CD4-positive, alpha-beta T cell treated with Interleukin-17A for 4 hours (primary cell): Measurements from ENCODE around the gene MARK4.

Experiments used
- DNase-seq: peaks from one replicate; pipeline ENCODE4 v3.0.0-alpha.2; 2020; ENCODE audit warnings: mixed read lengths

The MARK4 gene

DNA sequence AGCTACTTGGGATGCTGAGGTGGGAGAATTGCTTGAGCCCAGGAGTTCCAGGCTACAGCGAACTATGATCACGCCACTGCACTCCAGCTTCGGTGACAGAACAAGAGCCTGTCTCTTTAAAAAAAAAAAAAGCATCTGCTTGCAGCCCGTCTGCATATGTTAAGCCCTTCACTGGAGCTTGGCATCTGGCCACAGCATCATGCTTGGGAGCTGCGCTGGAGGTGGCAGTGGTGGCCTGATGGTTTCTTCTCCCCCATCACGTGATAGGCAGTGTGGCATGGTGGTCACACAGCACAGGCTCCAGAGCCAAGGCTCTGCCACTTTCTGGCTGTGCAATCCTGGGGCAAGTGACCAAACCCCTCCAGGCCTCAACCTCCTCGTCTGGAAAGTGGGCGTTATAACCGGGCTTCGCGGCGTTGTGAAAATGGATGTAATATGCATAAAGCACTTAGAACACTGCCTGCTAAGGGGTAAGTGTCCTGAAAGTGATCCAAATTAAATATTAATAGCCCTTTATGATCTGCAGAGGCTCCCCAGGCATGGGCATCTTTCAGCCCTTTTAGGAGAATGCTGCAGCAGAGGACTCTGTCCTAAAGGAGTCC lies 24.4 kb downstream of the MARK4 start:
- no peak for DNase-seq

DNA sequence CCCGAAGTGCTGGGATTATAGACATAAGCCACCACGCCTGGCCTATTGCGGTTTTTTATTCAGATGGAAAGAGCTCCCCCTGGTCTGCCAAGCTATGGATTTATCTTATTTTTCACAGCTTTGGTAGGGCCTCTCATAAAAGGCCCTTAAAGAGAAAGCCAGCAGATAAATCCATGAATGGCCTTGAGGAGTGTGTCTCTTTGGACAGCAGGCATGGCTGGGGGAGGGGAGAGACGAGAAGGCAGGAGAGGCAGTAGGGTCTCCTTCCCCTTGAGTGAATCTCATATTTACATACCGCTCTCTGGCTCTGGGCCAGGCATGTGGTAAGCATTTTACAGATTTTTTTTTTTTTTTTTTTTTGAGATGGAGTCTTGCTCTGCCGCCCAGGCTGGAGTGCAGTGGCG lies 25.2 kb downstream of the MARK4 start:
- no peak for DNase-seq

DNA sequence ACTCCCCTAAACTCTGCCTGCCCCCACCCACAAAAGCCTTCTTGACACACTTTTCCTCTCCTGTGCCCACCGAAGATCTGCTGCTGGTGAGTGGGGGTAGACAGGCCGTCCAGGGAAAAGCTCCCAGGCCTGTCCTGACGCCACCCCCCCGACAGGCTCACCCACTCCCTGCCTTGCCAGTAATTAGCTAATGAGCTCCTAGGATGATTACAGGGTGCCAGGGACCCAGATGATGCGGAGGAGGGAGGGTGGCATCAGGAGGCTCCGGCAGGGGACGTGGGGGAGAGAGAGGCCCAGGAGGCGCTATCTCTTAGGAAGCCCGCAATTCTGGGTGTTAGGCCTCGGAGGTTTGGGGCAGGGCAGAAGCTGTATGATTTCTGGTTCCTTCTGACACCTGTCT lies 27.0 kb downstream of the MARK4 start:
- DNase-seq = no peak

DNA sequence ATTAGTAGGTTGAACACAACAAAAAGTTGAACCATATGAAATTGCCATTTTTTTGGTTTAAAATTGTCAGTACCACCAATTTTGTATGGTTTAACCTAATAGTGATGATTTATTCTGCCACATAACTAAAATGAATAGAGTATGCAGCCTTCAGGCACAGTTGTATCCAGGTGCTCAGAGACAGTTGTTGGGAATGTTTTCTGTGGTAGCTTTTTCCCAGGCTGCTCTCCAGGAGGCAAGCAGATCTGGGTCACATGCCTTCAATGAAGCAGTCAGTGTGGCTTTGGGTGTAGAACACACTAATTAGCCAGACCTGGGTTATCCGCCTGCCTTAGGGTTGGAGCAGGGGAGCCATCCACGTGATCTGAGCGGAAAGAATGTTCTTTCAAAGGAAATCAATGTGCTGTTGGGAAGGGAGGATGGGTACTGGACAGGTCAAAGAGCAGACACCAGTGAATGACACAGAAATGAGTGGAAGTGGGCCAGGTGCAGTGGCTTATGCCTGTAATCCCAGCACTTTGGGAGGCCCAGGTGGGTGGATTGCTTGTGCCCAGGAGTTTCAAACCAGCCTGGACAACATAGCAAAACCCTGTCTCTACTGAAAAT lies 28.6 kb downstream of the MARK4 start:
- DNase-seq = no peak

DNA sequence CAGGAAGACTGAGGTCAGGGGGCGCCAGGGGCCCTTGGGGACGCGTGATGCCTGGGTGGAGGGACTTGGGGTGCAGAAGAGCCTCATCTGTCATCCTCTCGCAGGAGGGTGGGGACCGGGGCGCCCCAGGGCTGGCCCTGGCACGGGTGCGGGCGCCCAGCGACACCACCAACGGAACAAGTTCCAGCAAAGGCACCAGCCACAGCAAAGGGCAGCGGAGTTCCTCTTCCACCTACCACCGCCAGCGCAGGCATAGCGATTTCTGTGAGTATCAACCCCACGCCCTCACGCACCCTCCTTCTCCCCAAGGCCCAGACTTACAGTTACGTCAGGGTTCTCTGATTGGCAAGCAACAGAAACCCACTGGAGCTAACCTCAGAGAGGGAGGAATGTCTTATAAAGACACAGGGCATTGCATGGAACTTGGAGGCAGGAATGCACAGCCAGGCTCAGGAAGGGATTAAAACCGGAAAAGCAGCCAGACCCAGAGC lies 29.4 kb downstream of the MARK4 start:
- DNase-seq = no peak

DNA sequence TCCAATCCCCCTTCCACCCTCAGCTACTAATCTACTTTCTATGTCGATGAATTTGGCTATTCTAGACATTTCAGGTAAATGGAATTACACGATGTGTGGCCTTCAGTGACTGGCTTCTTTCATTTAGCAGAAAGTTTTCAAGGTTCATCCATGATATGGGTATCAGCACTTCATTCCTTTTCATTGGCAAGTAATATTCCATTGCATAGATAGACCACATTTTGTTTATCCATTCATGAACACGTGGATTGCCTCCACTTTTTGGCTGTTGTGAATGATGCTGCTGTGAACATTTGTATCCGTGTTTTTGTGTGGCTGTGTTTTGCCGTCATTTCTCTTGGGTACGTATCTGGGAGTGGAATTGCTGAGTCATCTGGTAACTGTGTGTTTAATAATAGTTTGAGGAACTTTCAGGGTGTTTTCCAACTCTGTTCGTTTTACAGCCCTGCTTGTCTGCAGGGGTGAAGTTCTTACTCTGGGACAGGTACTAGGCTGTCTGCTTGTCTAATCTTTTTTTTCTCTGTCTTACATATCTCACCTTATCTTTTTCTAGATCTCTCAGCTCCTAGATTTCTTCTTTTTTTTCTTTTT lies 32.5 kb downstream of the MARK4 start:
- no peak for DNase-seq

DNA sequence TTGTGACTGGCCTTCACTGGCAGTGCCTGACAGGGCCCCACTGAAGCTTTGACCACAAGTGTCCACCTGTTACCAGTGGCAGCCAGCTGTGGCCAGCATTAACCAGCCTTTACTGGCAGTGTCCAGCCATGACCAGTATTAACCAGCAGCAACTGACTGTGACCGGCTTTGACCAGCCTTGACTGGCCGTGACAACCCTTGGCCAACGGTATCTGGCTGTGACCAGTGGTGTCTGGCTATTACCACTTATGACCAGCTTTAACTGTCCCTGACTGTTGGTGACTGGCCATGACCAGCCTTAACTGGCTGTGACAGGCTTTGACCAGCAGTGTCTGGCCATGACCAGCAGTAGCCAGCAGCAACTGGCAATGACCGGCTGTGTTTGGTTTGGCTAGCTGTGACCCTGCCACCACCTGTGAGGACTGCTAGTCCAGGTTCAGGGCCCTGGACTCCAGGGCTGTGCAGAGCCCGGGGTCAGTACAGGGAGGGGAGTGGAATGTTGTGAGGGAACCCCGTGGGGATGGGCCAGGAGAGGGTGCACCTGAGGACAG lies 39.4 kb downstream of the MARK4 start:
- DNase-seq = no peak

DNA sequence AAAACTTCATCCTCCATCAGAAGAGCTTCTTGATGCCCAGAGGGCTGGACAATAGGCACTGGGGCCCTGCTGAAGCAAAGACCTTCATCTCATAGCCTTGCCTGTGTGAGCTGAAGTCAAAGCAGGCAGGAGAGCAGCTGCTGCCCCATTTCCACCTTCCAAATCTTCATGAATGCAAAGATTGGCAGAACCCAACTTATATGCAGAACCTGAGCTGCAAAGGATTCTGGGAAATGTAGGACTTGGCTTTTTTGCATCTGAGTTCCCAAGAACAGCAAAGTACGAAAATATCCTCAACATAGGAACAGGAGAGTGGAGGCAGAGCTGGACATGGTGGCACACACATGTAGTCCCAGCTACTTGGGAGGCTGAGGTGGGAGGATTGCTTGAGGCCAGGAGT lies 40.8 kb downstream of the MARK4 start:
- no peak for DNase-seq

DNA sequence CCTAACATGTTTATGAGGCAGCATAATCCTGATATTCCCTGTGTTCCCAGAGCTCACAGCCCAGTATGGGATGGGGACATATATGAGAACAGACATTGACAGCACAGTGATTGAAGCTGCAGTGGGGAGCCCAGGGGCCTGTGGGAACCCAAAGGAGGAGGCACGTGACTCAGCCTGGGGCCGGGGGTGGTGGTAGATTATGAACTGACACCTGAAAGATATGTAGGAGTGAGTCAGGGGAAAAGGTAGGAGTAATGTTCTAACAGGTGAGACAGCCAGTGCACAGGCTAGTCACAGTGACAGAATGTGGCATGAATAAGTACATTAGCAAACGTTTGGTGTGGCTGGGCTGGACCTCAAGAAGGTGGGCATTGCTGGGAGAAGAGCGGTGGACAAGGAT lies 42.6 kb downstream of the MARK4 start:
- DNase-seq = no peak

DNA sequence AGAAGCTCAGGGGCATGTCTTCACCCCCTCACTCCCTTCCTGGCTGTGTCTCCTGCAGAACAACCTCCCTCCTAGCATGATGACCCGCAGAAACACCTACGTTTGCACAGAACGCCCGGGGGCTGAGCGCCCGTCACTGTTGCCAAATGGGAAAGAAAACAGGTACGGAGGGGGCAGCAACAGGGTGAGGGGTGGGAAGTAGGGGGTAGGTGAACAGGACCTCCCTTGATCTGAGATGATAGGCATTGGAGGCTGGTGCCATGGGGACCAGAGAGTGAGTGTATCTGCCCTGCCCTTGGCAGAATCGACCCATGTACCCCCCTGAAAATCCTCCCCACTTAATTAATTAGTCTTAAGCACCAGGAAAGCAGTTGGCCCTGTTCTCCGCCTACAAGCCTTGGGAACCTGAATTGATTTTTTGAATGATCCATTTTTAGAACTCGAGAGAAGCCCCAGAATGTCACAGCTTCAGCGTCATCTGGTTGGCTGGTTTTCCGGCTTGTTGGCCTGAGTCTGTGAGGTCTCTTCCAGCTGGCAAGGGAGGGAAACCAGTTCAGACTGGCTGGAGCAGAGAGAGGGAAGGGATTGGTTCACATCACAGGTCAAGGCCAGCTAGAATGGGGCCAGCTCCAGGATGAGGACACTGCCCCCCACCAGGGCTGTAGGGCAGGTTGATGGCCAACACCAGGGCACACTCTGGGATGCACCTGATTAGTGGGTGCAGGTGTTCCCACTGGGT lies 43.4 kb downstream of the MARK4 start:
- no peak for DNase-seq

DNA sequence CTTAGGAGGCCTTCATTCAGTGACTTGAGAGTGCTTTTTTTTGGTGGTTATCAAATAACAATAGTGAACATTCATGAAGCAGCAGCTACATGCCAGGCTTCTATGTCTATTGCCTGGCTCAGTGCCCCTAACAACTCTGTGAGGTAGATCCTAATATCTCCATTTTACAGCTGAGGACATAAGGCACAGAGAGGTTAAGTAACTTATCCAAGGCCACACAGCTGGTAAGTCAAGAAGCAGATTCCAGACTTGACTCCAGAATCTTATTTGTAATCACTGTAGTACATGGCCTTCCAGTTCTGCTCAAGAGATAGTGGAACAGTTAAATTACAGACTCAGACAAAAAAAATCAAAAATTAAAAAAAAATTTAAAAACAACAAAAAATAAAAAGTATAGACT lies 44.8 kb downstream of the MARK4 start:
- no peak for DNase-seq

DNA sequence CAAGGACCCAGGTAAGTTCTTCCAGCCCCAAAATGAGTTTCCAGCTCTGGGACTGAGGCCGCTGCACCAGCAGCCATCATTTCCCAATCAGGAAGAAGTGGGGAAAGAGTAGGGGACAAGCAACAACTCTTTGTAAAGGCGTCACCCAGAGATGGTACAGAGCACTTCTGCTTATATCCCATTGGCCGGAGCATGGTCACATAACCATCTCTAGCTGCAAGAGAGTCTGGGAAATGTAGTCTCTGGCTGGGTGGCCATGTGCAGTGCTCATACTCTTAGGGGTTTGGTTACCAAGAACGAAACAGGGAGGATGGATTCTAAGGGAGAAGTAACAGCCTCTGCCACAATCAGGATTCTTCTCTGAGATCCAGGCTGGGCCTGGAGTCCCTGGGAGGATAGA lies 45.3 kb downstream of the MARK4 start:
- no peak for DNase-seq

DNA sequence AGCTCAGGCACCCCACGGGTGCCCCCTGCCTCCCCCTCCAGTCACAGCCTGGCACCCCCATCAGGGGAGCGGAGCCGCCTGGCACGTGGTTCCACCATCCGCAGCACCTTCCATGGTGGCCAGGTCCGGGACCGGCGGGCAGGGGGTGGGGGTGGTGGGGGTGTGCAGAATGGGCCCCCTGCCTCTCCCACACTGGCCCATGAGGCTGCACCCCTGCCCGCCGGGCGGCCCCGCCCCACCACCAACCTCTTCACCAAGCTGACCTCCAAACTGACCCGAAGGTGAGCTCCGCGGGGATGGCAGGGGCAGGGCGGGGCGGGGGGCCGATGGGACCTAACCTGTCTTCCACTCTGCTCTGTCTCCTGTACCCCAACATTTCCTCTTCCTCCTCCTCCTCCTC lies 46.6 kb downstream of the MARK4 start:
- DNase-seq = no peak

DNA sequence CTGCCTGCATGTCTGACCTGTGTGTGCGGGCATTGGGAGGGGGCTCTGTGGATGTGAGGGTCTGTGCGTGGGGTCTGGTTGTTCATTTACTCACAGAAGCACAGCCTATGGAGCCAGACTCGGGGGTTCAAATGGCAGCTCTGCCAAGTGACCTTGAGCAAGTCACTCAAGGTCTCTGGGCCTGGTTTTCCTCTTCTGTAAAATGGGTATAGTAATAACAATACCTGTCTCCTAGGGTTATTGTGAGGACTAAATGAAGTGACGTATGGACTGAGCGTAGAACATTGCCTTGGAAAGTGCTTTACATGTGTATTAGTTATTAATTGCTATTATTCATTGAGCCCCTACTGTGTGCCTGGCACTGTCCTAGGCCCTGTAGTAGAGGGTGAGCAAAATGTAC lies 47.2 kb downstream of the MARK4 start:
- DNase-seq = no peak

DNA sequence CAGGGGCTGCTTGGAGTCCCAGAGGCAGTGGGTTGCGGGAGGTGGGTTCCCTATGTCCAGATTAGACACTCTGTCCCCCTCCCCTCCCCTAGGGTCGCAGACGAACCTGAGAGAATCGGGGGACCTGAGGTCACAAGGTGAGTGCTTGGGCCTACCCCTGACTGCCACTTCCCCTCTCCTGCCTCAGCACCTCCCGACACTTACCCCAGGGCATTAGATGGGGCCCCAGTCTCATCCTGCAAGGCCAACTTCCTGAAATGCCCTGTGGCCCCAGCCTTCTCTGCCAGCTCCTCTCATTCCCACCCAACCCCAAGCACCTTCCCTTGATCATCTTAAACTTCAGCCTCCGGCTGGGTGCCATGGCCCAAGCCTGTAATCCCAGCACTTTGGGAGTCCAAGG lies 48.6 kb downstream of the MARK4 start:
- no peak for DNase-seq

DNA sequence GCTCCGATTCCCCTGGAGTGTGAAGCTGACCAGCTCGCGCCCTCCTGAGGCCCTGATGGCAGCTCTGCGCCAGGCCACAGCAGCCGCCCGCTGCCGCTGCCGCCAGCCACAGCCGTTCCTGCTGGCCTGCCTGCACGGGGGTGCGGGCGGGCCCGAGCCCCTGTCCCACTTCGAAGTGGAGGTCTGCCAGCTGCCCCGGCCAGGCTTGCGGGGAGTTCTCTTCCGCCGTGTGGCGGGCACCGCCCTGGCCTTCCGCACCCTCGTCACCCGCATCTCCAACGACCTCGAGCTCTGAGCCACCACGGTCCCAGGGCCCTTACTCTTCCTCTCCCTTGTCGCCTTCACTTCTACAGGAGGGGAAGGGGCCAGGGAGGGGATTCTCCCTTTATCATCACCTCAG lies 51.3 kb downstream of the MARK4 start:
- DNase-seq = no peak

DNA sequence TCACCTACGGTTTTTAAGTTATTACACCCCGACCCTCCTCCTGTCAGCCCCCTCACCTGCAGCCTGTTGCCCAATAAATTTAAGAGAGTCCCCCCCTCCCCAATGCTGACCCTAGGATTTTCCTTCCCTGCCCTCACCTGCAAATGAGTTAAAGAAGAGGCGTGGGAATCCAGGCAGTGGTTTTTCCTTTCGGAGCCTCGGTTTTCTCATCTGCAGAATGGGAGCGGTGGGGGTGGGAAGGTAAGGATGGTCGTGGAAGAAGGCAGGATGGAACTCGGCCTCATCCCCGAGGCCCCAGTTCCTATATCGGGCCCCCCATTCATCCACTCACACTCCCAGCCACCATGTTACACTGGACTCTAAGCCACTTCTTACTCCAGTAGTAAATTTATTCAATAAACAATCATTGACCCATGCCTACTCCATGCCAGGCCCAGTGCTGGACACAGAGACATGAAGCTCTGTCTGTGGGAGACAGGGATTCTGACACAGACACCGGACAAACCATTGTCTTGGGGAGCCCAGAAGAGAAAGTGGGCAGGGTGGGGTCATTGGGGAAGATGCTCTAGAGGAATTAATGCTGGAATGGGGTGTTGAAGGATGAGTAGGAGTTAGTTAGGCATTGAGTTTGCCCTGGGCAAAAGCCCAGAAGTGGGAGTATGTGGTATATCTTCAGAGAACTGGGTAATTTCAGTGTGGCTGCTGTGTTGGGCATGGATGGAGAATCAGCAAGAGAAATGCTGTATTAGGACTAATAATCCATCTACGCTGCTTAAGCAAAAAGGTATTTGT lies 52.4 kb downstream of the MARK4 start:
- DNase-seq = no peak

DNA sequence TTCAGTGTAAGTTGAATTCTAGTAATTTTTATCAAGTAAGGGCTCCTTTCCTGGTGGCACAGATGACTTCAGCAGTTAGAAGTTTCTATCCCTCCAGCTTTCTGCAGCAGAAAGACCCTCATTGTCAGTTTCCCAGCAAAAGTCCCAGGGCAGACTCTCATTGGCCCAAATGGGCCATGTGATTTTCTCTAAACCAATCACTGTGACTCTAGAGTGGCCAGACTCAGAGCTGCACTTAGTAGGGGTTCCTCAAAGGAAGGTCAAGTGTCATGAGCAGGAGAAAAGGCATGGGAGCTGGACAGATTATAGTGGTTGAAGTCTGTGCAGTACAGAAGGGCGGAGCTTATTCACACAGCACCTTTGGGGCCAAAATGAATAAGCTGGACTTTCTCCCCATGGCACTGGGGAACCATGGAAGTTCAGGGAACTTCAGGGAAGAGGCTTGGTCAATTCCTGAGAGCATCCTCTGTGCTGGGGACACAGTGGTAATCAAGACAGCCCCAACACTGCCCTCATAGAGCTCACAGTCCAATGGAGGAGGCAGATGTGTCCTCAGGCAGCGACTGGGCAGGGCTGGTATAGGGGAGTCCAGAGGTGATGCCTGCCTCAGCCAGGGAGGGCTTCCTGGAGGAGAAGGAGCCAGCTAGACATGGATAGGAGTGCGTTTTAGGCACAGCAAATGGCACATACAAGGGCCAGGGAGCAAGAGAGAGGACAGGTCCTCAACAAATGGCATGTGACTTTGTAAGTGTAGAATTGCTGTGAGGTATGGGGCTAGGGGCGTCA lies 53.3 kb downstream of the MARK4 start:
- no peak for DNase-seq

DNA sequence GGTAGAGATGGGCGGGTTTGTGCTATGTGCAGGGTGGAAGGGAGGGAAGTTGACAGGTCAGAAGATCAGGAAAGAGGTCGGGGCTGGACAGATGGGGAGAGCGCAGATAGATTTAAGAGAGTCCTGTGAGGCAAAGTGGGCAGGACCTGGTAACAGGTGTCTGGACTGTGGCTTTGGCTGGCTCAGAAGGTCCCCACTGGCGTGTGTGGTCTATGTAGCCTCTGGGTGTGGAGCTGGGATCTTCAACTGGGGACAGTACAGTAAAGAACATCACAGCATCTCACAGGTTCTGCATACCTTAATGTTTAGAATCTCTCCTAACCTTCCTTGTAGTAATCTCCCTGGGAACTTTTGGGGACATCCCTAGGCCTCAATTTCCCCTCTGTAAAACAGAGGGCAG lies 53.9 kb downstream of the MARK4 start:
- DNase-seq = no peak

DNA sequence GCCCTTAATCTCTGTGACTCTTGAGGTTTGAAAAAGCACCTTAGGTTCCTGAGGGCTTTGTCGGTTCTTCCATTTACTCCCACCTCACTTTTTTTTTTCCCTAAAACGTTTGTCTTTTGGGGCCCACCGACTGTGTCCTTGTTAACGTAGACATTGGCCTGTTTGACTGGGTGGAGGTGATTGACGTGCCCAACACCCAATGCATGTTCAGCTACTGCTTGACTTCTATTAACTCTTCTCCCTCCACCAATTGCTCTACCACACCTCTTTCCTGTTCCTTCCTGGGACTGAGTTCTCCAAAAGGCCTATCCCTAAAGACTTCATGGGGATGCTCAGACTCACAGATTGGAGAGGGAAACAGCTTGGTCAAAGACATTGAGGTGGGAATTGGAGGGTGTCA lies 54.4 kb downstream of the MARK4 start:
- no peak for DNase-seq

DNA sequence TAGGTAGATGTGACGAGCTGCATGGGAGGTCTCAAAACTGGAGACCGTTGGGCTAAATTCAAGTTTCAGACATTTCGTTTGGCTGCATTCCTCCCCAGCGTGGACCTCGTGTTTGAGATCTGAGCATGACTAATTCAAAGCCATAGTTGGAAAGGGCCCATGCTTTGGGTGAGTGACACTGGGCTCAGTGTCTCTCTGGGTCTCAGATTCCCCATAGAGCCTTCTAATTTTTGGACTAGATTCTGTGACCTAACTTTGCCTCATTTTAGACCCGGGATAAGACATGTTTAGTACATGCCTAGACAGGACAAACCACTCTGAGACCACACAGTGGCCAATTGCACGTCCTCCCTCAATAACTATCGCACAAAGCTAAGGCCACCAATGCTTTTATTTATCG lies 55.0 kb downstream of the MARK4 start:
- no peak for DNase-seq

DNA sequence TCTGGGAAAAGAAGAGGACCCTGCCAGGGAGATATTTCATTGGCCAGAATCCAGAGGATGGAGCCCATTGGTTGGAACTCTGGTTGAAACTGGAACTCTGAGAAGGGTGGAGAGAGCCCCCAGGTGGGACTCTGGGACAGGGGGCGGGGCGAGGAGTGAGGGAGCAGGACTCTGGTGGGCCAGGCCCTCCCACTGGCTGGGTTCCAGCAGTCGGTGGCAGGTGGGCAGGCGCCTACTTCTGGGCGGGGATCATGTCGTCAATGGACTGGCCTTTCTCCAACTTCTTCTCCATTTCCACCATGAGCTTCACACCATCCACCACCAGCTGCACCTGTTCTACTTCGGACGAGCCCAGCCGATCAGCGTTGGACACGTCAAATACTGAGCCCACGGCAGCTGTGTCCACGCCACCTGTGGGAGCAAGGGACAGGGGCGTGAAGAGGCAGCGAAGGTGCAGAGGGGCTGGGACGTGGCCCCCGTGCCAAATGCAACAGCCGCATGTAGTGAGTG lies 55.5 kb downstream of the MARK4 start:
- no peak for DNase-seq
